ENCODE data around the gene NT5DC2.

GRCh38 chr3:52518723-52519444 is 14.8 kb downstream of the NT5DC2 start:
- TF ChIP-seq, protein P1, sequence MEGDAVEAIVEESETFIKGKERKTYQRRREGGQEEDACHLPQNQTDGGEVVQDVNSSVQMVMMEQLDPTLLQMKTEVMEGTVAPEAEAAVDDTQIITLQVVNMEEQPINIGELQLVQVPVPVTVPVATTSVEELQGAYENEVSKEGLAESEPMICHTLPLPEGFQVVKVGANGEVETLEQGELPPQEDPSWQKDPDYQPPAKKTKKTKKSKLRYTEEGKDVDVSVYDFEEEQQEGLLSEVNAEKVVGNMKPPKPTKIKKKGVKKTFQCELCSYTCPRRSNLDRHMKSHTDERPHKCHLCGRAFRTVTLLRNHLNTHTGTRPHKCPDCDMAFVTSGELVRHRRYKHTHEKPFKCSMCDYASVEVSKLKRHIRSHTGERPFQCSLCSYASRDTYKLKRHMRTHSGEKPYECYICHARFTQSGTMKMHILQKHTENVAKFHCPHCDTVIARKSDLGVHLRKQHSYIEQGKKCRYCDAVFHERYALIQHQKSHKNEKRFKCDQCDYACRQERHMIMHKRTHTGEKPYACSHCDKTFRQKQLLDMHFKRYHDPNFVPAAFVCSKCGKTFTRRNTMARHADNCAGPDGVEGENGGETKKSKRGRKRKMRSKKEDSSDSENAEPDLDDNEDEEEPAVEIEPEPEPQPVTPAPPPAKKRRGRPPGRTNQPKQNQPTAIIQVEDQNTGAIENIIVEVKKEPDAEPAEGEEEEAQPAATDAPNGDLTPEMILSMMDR (conservative IDR thresholded peaks at IDR 0.05): no peak
- TF ChIP-seq EZH2 (IDR thresholded peaks at IDR 0.05; ENCODE audit: low read depth): no peak

Data from PC-9 (cell line).